Measurements from ENCODE around the gene STPG3. TPM values are rescaled to one million over a fixed set of nuclear protein-coding genes. Genes with fewer than 3 reads are reported as not detected.

Gene STPG3
- total and polyA plus RNA-seq, 9 of the 15 experiments (the other 6 are each of a cell fraction or from before 2014, with no cell fraction given) = not detected

DNA sequence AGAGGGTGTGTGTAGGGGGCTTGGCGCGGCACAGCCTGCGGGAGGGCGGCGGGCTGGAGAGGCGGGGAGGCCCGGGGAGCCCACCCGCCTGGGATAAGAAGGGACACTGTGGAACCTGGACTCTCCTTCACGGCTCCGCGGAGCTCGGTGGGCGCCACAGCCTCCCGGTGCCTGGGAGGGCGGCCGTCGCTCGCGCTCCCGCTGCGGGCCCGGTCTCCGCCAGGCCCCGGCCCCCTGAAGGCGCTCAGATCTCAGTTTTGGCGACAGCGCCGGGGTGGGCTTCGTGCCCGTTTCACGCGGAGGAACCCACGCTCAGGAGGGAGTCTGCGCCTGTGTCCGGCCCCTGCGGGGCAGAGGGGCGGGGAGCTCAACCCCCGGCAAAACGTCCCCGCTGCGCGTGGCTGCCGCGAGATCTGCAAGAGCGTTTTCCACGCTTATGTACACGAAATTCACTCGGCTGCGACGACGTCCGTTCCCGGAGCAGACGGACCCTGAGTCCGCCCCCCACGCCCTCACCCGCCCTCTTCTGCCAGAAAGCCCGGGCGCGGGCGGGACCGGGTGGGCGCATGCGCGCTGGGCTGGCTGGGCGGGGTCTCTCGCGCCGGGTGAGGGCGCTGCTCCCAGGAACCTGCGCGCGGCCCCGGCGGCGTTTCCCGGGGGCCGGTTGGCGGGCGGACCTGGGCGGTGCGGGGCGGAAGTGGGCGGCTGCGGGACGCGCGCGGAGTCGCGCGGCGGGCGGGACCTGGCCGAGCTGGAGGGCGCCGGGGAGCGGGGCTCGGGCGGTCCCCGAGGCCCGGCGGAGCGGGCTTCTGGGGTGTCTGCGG lies 3.8 kb downstream of the STPG3 start, which contains the start of gene NELFB (continued):
- peak; percentile 98 for TF ChIP-seq ZBTB1 (CRISPR knock-in tag; IDR thresholded peaks at IDR 0.05; ENCODE audit: borderline replicate concordance, low read depth)
- TF ChIP-seq RB1 (IDR thresholded peaks at IDR 0.05; ENCODE audit: low read depth) = peak; percentile 99
- no peak for TF ChIP-seq CSDE1 (IDR thresholded peaks at IDR 0.05)
- TF ChIP-seq, protein P1, sequence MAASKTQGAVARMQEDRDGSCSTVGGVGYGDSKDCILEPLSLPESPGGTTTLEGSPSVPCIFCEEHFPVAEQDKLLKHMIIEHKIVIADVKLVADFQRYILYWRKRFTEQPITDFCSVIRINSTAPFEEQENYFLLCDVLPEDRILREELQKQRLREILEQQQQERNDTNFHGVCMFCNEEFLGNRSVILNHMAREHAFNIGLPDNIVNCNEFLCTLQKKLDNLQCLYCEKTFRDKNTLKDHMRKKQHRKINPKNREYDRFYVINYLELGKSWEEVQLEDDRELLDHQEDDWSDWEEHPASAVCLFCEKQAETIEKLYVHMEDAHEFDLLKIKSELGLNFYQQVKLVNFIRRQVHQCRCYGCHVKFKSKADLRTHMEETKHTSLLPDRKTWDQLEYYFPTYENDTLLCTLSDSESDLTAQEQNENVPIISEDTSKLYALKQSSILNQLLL (CRISPR knock-in tag; IDR thresholded peaks at IDR 0.05; ENCODE audit: borderline replicate concordance) = no peak
- peak; percentile 91 for TF ChIP-seq POLR2G (IDR thresholded peaks at IDR 0.05; ENCODE audit: low read depth, low read length)
- TF ChIP-seq U2AF1 (optimal IDR thresholded peaks at IDR 0.05; ENCODE audit: low read depth, low read length) = peak; percentile 62
- TF ChIP-seq E2F3 (CRISPR knock-in tag; IDR thresholded peaks at IDR 0.05) = 0 out of 2 replicates have a peak, but pooled peaks have one; percentile 38
- TF ChIP-seq, protein P2, sequence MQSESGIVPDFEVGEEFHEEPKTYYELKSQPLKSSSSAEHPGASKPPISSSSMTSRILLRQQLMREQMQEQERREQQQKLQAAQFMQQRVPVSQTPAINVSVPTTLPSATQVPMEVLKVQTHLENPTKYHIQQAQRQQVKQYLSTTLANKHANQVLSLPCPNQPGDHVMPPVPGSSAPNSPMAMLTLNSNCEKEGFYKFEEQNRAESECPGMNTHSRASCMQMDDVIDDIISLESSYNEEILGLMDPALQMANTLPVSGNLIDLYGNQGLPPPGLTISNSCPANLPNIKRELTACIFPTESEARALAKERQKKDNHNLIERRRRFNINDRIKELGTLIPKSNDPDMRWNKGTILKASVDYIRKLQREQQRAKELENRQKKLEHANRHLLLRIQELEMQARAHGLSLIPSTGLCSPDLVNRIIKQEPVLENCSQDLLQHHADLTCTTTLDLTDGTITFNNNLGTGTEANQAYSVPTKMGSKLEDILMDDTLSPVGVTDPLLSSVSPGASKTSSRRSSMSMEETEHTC (IDR thresholded peaks at IDR 0.05) = 0 out of 2 replicates have a peak, but pooled peaks have one; percentile 26
- TF ChIP-seq ZNF282 (CRISPR knock-in tag; IDR thresholded peaks at IDR 0.05) = peak; percentile 84
- TF ChIP-seq TBL1XR1 (IDR thresholded peaks at IDR 0.05; ENCODE audit: low read length in 2 of 2) = no peak
- TF ChIP-seq SRF (CRISPR knock-in tag; IDR thresholded peaks at IDR 0.05) = peak in 1 of 2 experiments; percentile 50; a peak in 1 of 4 replicates
- no peak for TF ChIP-seq PPARD (CRISPR knock-in tag; IDR thresholded peaks at IDR 0.05)
- TF ChIP-seq XRCC4 (IDR thresholded peaks at IDR 0.05; ENCODE audit: extremely low read depth, insufficient read depth, insufficient read length) = no peak
- 0 out of 2 replicates have a peak, but pooled peaks have one; percentile 48 for TF ChIP-seq TCF7 (IDR thresholded peaks at IDR 0.05; ENCODE audit: borderline replicate concordance)
- TF ChIP-seq, protein P3, sequence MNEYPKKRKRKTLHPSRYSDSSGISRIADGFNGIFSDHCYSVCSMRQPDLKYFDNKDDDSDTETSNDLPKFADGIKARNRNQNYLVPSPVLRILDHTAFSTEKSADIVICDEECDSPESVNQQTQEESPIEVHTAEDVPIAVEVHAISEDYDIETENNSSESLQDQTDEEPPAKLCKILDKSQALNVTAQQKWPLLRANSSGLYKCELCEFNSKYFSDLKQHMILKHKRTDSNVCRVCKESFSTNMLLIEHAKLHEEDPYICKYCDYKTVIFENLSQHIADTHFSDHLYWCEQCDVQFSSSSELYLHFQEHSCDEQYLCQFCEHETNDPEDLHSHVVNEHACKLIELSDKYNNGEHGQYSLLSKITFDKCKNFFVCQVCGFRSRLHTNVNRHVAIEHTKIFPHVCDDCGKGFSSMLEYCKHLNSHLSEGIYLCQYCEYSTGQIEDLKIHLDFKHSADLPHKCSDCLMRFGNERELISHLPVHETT (CRISPR knock-in tag; conservative IDR thresholded peaks at IDR 0.05 in 1 of 2, IDR thresholded peaks at IDR 0.05 in 1 of 2) = peak in 1 of 2 experiments; percentile 90; a peak in 2 of 4 replicates
- peak; percentile 60 for TF ChIP-seq SAP30 (IDR thresholded peaks at IDR 0.05; ENCODE audit: borderline replicate concordance, insufficient read depth, low read depth, low read length, poor library complexity, severe bottlenecking)
- TF ChIP-seq JUND (IDR thresholded peaks at IDR 0.05; ENCODE audit: borderline replicate concordance, low read depth, low read length) = 0 out of 2 replicates have a peak, but pooled peaks have one; percentile 42
- TF ChIP-seq JUND (tag; IDR thresholded peaks at IDR 0.05; ENCODE audit: borderline replicate concordance, low read depth, low read length) = no peak; the same call in 2 of the 3 replicates
- TF ChIP-seq KLF13 (tag; IDR thresholded peaks at IDR 0.05; ENCODE audit: borderline replicate concordance, low read depth) = peak; percentile 85; the same call in 1 of the 2 replicates
- no peak for TF ChIP-seq TRIM28 (IDR thresholded peaks at IDR 0.05)
- TF ChIP-seq FUS (optimal IDR thresholded peaks at IDR 0.05; ENCODE audit: low read depth, low read length) = peak; percentile 18
- peak; percentile 71 to 82 for TF ChIP-seq SIX5 (IDR thresholded peaks at IDR 0.05; ENCODE audit: borderline replicate concordance in 1 of 2, insufficient read depth in 1 of 2, low read depth in 1 of 2, low read length in 2 of 2)
